Activated CD4-positive, CD25-positive, alpha-beta regulatory T cell treated with anti-CD3 and anti-CD28 coated beads, Interleukin-2, amount 50 U/mL, for 16 hours (primary cell): Measurements from ENCODE around the gene CXCL9.
"Not testable (repeated sequence)": the region's sequence is repeated elsewhere in the genome, so short reads cannot be mapped to it uniquely, and the experiment has no call there.

Experiments
- DNase-seq: peaks from one replicate; pipeline ENCODE4 v3.0.0-alpha.2; 2020; ENCODE audit warnings: low read depth, low spot score

The CXCL9 gene

DNA sequence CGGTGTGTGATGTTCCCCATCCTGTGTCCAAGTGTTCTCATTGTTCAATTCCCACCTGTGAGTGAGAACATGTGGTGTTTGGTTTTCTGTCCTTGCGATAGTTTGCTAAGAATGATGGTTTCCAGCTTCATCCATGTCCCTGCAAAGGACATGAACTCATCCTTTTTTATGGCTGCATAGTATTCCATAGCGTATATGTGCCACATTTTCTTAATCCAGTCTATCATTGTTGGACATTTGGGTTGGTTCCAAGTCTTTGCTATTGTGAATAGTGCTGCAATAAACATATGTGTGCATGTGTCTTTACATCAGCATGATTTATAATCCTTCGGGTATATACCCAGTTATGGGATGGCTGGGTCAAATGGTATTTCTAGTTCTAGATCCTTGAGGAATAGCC is 45.2 kb downstream of the CXCL9 start:
- not testable (repeated sequence) for DNase-seq

DNA sequence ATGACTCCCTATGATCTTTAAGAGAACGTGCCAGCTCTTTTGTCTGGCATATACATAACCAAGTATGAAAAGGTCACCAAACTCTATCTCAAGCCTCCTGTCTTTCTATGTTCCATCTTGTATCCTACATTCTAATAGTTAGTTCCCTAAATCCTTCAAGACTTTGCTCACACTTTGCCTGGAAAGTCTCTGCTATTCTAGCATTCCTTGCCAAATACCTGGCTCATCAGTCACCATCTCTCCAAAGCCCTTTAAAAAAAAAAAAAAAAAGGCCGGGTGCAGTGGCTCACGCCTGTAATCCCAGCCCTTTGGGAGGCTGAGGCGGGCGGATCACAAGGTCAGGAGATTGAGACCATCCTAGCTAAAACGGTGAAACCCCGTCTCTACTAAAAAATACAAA is 48.8 kb downstream of the CXCL9 start:
- DNase-seq, result not testable (repeated sequence)

DNA sequence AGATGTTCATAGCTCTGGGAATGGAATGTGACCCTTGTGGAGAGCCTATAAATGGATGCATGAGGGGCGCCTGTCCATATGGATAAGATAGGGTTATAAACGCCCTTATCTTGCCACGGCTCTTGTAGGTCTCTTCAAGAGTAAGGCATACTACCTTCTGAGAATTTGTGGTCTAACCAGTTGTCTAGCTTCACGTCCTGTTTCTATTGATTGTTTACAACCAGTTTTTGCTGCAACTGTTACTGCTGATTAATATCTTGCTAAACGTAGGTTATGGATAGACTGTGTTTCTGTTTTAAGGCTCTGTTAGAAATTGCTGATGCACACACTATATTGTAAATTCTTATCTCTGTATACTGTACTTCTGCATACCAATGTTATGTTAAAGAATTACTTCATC is 52.5 kb downstream of the CXCL9 start:
- not testable (repeated sequence) for DNase-seq

- DNase-seq, result no peak
Observed at GRCh38 chr4:75953509-75953908, 53.8 kb downstream of the CXCL9 start.
